Nephron (organoid): ENCODE measurements around the gene TTLL5.

Source experiments
- H3K27ac Mint-ChIP-seq, 3 experiments: 2 replicates each; pipeline ENCODE4 v1.8.0; 2020; ENCODE audit warnings: mixed read lengths in 3 of 3, mild to moderate bottlenecking in 2 of 3, moderate library complexity in 1 of 3
- H3K27me3 Mint-ChIP-seq: 2 replicates; pipeline ENCODE4 v1.8.0; 2021; ENCODE audit warnings: low read depth, mild to moderate bottlenecking, moderate library complexity, mixed read lengths
- H3K36me3 Mint-ChIP-seq: 2 replicates; pipeline ENCODE4 v1.8.0; 2020; ENCODE audit warnings: low read depth, mixed read lengths
- H3K4me1 Mint-ChIP-seq: 2 replicates; pipeline ENCODE4 v1.8.0; 2020; ENCODE audit warnings: mixed read lengths
- H3K4me3 Mint-ChIP-seq, 3 experiments: 2 replicates each; pipeline ENCODE4 v1.8.0; 2020; ENCODE audit warnings: mild to moderate bottlenecking in 3 of 3, mixed read lengths in 3 of 3, moderate library complexity in 2 of 3
- H3K9me3 Mint-ChIP-seq: 2 replicates; pipeline ENCODE4 v1.8.0; 2020; ENCODE audit warnings: mixed read lengths
- TF ChIP-seq, protein P1 (sequence below), 3 experiments: fragments of 200-600 bp; sonication (generic); IDR thresholded peaks; one replicate each; pipeline ENCODE4 v1.5.0; 2021; ENCODE audit warnings: antibody characterized with exemption in 3 of 3; ENCODE audit not compliant: unreplicated experiment in 3 of 3

TTLL5 gene

GRCh38 chr14:75720842-75721498 lies 59.9 kb downstream of the TTLL5 start:
- peaks cover 72% of the 10 kb centered on the region for H3K36me3 Mint-ChIP-seq
- no peaks in the 10 kb centered on the region for H3K27me3 Mint-ChIP-seq
- H3K27ac Mint-ChIP-seq, result peak overlapping the region in 2 of 3 experiments; percentile 63 to 67
- no peak overlapping the region for H3K4me3 Mint-ChIP-seq
- H3K4me1 Mint-ChIP-seq, result peaks cover 32% of the 10 kb centered on the region
- H3K9me3 Mint-ChIP-seq, result no peaks in the 10 kb centered on the region
- TF ChIP-seq, protein P1, sequence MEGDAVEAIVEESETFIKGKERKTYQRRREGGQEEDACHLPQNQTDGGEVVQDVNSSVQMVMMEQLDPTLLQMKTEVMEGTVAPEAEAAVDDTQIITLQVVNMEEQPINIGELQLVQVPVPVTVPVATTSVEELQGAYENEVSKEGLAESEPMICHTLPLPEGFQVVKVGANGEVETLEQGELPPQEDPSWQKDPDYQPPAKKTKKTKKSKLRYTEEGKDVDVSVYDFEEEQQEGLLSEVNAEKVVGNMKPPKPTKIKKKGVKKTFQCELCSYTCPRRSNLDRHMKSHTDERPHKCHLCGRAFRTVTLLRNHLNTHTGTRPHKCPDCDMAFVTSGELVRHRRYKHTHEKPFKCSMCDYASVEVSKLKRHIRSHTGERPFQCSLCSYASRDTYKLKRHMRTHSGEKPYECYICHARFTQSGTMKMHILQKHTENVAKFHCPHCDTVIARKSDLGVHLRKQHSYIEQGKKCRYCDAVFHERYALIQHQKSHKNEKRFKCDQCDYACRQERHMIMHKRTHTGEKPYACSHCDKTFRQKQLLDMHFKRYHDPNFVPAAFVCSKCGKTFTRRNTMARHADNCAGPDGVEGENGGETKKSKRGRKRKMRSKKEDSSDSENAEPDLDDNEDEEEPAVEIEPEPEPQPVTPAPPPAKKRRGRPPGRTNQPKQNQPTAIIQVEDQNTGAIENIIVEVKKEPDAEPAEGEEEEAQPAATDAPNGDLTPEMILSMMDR (IDR thresholded peaks at IDR 0.05; ENCODE audit: unreplicated experiment in 3 of 3), result no peak

DNA sequence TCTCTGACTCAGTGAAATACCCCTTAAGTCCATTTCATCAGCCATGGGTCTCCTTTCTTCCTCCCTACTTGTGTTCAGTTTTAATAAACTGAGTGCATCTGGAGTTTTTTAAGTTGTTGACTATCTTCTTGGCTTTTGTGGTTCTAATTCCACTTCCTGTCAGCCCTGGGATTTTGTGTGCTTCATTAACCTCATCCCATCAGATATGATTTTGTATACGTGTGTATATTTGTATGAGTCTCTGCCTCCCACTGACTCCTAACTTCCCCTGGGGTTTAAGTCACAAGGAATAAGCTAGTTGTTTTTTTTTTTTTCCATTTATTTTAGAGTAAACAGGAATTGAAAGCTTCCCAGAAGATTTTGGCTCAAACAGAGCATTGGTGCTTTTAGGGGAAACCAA lies 62.7 kb downstream of the TTLL5 start:
- Mint-ChIP-seq H3K9me3 (peaks cover 11% of the 10 kb centered on the region), H3K36me3 (peaks cover 80% of the 10 kb centered on the region), H3K27me3 (no peaks in the 10 kb centered on the region), H3K4me1 (peaks cover 19% of the 10 kb centered on the region), H3K4me3 (no peak overlapping the region), H3K27ac (peak overlapping the region in 2 of 3 experiments; percentile 28 to 60)
- TF ChIP-seq, protein P1 (IDR thresholded peaks at IDR 0.05; ENCODE audit: unreplicated experiment in 3 of 3), result no peak

- peaks cover 11% of the 10 kb centered on the region for H3K9me3 Mint-ChIP-seq
- TF ChIP-seq, protein P1 (IDR thresholded peaks at IDR 0.05; ENCODE audit: unreplicated experiment in 3 of 3), result no peak
These were observed 63.6 kb downstream of the TTLL5 start for GRCh38 chr14:75724414-75725204.

DNA sequence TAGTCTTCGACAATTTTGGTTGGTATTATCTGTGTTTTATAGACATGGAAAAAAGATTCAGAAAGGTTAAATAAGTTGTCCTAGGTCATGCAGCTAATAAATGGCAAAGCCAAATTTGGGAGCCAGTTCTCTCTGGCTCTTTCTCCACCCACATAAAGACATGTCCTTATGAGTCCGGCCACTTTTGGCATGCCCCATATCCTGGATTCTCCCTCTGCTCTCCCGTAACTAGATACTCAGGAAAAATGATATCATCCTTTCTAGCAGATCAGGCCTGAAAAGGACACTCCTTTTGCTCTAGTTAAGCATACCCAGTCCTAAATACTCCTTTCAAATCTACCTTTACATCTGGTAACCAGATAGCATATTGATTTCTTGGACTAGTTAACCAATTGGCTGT lies 64.4 kb downstream of the TTLL5 start:
- TF ChIP-seq, protein P1 (IDR thresholded peaks at IDR 0.05; ENCODE audit: unreplicated experiment in 3 of 3), result no peak
- Mint-ChIP-seq H3K27me3 (no peaks in the 10 kb centered on the region), H3K4me3 (no peak overlapping the region), H3K9me3 (peaks cover 11% of the 10 kb centered on the region), H3K27ac (peak overlapping the region; percentile 45 to 79 (median 49)), H3K36me3 (peaks cover 75% of the 10 kb centered on the region), H3K4me1 (peaks cover 17% of the 10 kb centered on the region)

More at GRCh38 chr14:75724414-75725204, 63.6 kb downstream of the TTLL5 start:
- no peaks in the 10 kb centered on the region for H3K27me3 Mint-ChIP-seq
- no peak overlapping the region for H3K4me3 Mint-ChIP-seq
- peaks cover 19% of the 10 kb centered on the region for H3K4me1 Mint-ChIP-seq
- H3K36me3 Mint-ChIP-seq, result peaks cover 77% of the 10 kb centered on the region
- peak overlapping the region; percentile 45 to 79 (median 49) for H3K27ac Mint-ChIP-seq

DNA sequence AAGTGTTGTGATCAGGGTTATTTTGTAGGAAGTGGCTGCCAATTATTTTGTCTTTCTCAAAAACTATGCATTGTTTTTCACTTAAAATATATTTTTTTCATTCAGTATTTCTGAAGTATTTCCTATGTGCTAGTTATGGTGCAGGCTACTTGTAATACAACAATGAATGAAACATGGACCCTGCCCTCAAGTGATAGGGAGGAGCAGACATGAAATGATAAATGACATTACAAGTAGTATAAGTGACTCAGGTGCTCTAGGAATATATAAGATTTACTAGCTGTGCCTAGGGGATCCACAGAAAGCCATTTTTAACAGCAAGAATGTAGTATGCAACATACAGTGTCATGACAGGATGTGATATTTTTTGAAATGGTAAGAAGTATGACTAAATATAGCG lies 65.3 kb downstream of the TTLL5 start:
- H3K36me3 Mint-ChIP-seq, result peaks cover 74% of the 10 kb centered on the region
- TF ChIP-seq, protein P1 (IDR thresholded peaks at IDR 0.05; ENCODE audit: unreplicated experiment in 3 of 3), result no peak
- no peak overlapping the region for H3K4me3 Mint-ChIP-seq
- peaks cover 14% of the 10 kb centered on the region for H3K4me1 Mint-ChIP-seq
- H3K27me3 Mint-ChIP-seq, result no peaks in the 10 kb centered on the region
- peaks cover 11% of the 10 kb centered on the region for H3K9me3 Mint-ChIP-seq
- H3K27ac Mint-ChIP-seq, result no peak overlapping the region
